Cardiac fibroblast (primary cell): ENCODE measurements around the gene RACK1.

Source experiments
- DNase-seq, 2 donors: peaks; one replicate each; pipeline versions ENCODE4 v3.0.0 to v3.0.0-alpha.2; 2010; ENCODE audit warnings: low read depth in 2 of 2
- H3K4me3 ChIP-seq, 2 donors: replicated peaks in 1 of 2; 1 replicate in 1 of 2; 2 replicates in 1 of 2; pipeline ENCODE4 v1.5.1; 2011; ENCODE audit warnings: low read depth in 2 of 2, low read length in 2 of 2, mild to moderate bottlenecking in 2 of 2, moderate library complexity in 1 of 2
- CTCF ChIP-seq: IDR thresholded peaks from one replicate; pipeline ENCODE4 v1.5.1; 2011; ENCODE audit warnings: low read depth, mild to moderate bottlenecking, low read length, inconsistent platforms

Gene RACK1

GRCh38 chr5:181231432-181231831 is 12.3 kb downstream of the RACK1 start:
- TF ChIP-seq CTCF: no peak
- no peak for DNase-seq
- no peak overlapping the region for H3K4me3 ChIP-seq

GRCh38 chr5:181230551-181230950 is 13.2 kb downstream of the RACK1 start:
- TF ChIP-seq CTCF: no peak
- no peak overlapping the region for H3K4me3 ChIP-seq

GRCh38 chr5:181229996-181230395 is 13.7 kb downstream of the RACK1 start:
- TF ChIP-seq CTCF: no peak
- DNase-seq: no peak
- H3K4me3 ChIP-seq: no peak overlapping the region

More at GRCh38 chr5:181230551-181230950, 13.2 kb downstream of the RACK1 start:
- DNase-seq: no peak

- no peak for DNase-seq
- H3K4me3 ChIP-seq: peak overlapping the region; percentile 89 to 90
- no peak for TF ChIP-seq CTCF
Measured at GRCh38 chr5:181224390-181225229, 19.1 kb downstream of the RACK1 start.

- DNase-seq: peak; percentile 41 to 57
- no peak for TF ChIP-seq CTCF
- H3K4me3 ChIP-seq: peak overlapping the region; percentile 89 to 90
Measured at GRCh38 chr5:181223729-181224389, 19.8 kb downstream of the RACK1 start.

GRCh38 chr5:181223058-181223728 is 20.5 kb downstream of the RACK1 start, which contains the start of gene TRIM41:
TSS of gene TRIM41 (plus strand) at chr5:181223281. CDS start at chr5:181224000, 719 bp downstream.
- peak within 1 kb of the TSS; percentile 89 to 90 for H3K4me3 ChIP-seq
- peak; percentile 22 for TF ChIP-seq CTCF
- peak; percentile 99 to 100 for DNase-seq
